Sigmoid colon (tissue), 4 donors: ENCODE data around the gene FBXW10.
"Not testable (repeated sequence)": the region's sequence is repeated elsewhere in the genome, so short reads cannot be mapped to it uniquely, and the experiment has no call there.

Source experiments
- CTCF ChIP-seq, 4 experiments: fragments of 450-650 bp in 3 of 4; fragments of 200-600 bp in 1 of 4; IDR thresholded peaks; one replicate each; pipeline ENCODE4 v1.5.1; 2016 to 2019; ENCODE audit warnings: antibody characterized with exemption in 4 of 4, mild to moderate bottlenecking in 3 of 4, moderate library complexity in 2 of 4
- EP300 ChIP-seq, 4 donors: sonication (generic); formaldehyde crosslinking; IDR thresholded peaks; one replicate each; pipeline ENCODE4 v1.6.1; 2017; ENCODE audit warnings: antibody characterized with exemption in 4 of 4
- POLR2A ChIP-seq, 2 donors: fragments of 450-650 bp; IDR thresholded peaks; one replicate each; pipeline ENCODE4 v1.6.1; 2016; ENCODE audit warnings: antibody characterized with exemption in 2 of 2, mild to moderate bottlenecking in 2 of 2, moderate library complexity in 2 of 2
- POLR2AphosphoS5 ChIP-seq, 4 donors: sonication (generic); formaldehyde crosslinking; IDR thresholded peaks; one replicate each; pipeline ENCODE4 v1.6.1; 2017; ENCODE audit warnings: antibody characterized with exemption in 4 of 4

- TF ChIP-seq EP300, CTCF, POLR2AphosphoS5, POLR2A (IDR thresholded peaks at IDR 0.05): not testable (repeated sequence)
Measured at GRCh38 chr17:18827613-18828012, 83.8 kb downstream of the FBXW10 start.
